SK-N-SH treated with all-trans-retinoic acid at 6 μM for 48 hours (cell line): ENCODE measurements around the gene VOPP1.

ENCODE experiments used
- ARNTL ChIP-seq: fragments of 450-650 bp; formaldehyde crosslinking; IDR thresholded peaks from 2 replicates; pipeline ENCODE4 v1.5.0; 2020; ENCODE audit warnings: low read depth, mild to moderate bottlenecking, moderate library complexity, borderline replicate concordance
- BACH2 ChIP-seq: fragments of 250-450 bp; sonication (Bioruptor Pico); IDR thresholded peaks from 2 replicates; pipeline ENCODE4 v1.9.0; 2021; ENCODE audit warnings: mild to moderate bottlenecking, borderline replicate concordance
- ESRRG ChIP-seq: fragments of 250-450 bp; sonication (Bioruptor Pico); IDR thresholded peaks from 2 replicates; pipeline ENCODE4 v1.6.1; 2021; ENCODE audit warnings: mild to moderate bottlenecking
- ISL1 ChIP-seq: fragments of 250-450 bp; sonication (Bioruptor Pico); IDR thresholded peaks from 2 replicates; pipeline ENCODE4 v2.1.2; 2022; ENCODE audit warnings: mild to moderate bottlenecking, moderate library complexity
- OSR1 ChIP-seq: fragments of 250-450 bp; sonication (Bioruptor Pico); IDR thresholded peaks from 2 replicates; pipeline ENCODE4 v1.8.0; 2022; ENCODE audit warnings: moderate library complexity, mild to moderate bottlenecking, inconsistent platforms
- POU6F1 ChIP-seq: fragments of 250-450 bp; sonication (Bioruptor Pico); IDR thresholded peaks from 2 replicates; pipeline ENCODE4 v1.8.0; 2021; ENCODE audit warnings: low read depth, mild to moderate bottlenecking, moderate library complexity, borderline replicate concordance
- RARB ChIP-seq: fragments of 250-450 bp; sonication (Bioruptor Pico); IDR thresholded peaks from 2 replicates; pipeline ENCODE4 v1.8.0; 2021; ENCODE audit warnings: mild to moderate bottlenecking, moderate library complexity
- SNAI2 ChIP-seq: fragments of 250-450 bp; sonication (Bioruptor Pico); IDR thresholded peaks from 2 replicates; pipeline ENCODE4 v1.5.0; 2020; ENCODE audit warnings: mild to moderate bottlenecking, moderate library complexity
- TOX ChIP-seq: fragments of 250-450 bp; sonication (Bioruptor Pico); IDR thresholded peaks from 2 replicates; pipeline ENCODE4 v1.8.0; 2021; ENCODE audit warnings: mild to moderate bottlenecking, moderate library complexity, borderline replicate concordance
- ZFP3 ChIP-seq: fragments of 250-450 bp; sonication (Bioruptor Pico); IDR thresholded peaks from 2 replicates; pipeline ENCODE4 v1.5.0; 2020; ENCODE audit warnings: mild to moderate bottlenecking, moderate library complexity
- ZFP30 ChIP-seq: fragments of 450-650 bp; formaldehyde crosslinking; IDR thresholded peaks from 2 replicates; pipeline ENCODE4 v1.5.0; 2022; ENCODE audit warnings: mild to moderate bottlenecking, moderate library complexity
- ZNF565 ChIP-seq: fragments of 450-650 bp; formaldehyde crosslinking; conservative IDR thresholded peaks from 2 replicates; pipeline ENCODE4 v1.5.0; 2020; ENCODE audit warnings: low read depth, mild to moderate bottlenecking, moderate library complexity
- ZNF70 ChIP-seq: fragments of 450-650 bp; formaldehyde crosslinking; IDR thresholded peaks from 2 replicates; pipeline ENCODE4 v1.5.0; 2020; ENCODE audit warnings: mild to moderate bottlenecking, moderate library complexity
- TF ChIP-seq, protein P1 (sequence below): fragments of 250-450 bp; sonication (Bioruptor Pico); IDR thresholded peaks from 2 replicates; pipeline ENCODE4 v1.8.0; 2020; ENCODE audit warnings: mild to moderate bottlenecking, moderate library complexity, borderline replicate concordance

GRCh38 chr7:55489552-55489951, 82.8 kb downstream of the VOPP1 start:
- no peak for TF ChIP-seq ZFP3 (CRISPR knock-in tag)
- no peak for TF ChIP-seq POU6F1 (CRISPR knock-in tag)
- no peak for TF ChIP-seq ISL1
- TF ChIP-seq, protein P1, sequence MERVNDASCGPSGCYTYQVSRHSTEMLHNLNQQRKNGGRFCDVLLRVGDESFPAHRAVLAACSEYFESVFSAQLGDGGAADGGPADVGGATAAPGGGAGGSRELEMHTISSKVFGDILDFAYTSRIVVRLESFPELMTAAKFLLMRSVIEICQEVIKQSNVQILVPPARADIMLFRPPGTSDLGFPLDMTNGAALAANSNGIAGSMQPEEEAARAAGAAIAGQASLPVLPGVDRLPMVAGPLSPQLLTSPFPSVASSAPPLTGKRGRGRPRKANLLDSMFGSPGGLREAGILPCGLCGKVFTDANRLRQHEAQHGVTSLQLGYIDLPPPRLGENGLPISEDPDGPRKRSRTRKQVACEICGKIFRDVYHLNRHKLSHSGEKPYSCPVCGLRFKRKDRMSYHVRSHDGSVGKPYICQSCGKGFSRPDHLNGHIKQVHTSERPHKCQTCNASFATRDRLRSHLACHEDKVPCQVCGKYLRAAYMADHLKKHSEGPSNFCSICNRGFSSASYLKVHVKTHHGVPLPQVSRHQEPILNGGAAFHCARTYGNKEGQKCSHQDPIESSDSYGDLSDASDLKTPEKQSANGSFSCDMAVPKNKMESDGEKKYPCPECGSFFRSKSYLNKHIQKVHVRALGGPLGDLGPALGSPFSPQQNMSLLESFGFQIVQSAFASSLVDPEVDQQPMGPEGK (CRISPR knock-in tag), result no peak
- TF ChIP-seq SNAI2 (CRISPR knock-in tag), result no peak
- no peak for TF ChIP-seq OSR1 (CRISPR knock-in tag)
- TF ChIP-seq ESRRG (CRISPR knock-in tag), result no peak
- TF ChIP-seq BACH2 (CRISPR knock-in tag), result no peak
- TF ChIP-seq TOX, result no peak
- TF ChIP-seq ARNTL, result no peak
- TF ChIP-seq ZNF565 (CRISPR knock-in tag), result no peak
- no peak for TF ChIP-seq ZFP30 (CRISPR knock-in tag)
- TF ChIP-seq ZNF70 (CRISPR knock-in tag), result no peak
- no peak for TF ChIP-seq RARB
